HEK293 (cell line): ENCODE results near the gene DDX41.

Experiments
- CTCF ChIA-PET: fragments of 350-600 bp; formaldehyde crosslinking; extraction: SDS; loops from one replicate; lab custom pipeline; 2021; ENCODE audit warnings: antibody characterized with exemption; lab: Yijun Ruan, JAX
- POLR2A ChIA-PET: fragments of 300-600 bp; formaldehyde crosslinking; extraction: SDS; loops from one replicate; lab custom pipeline; 2020; ENCODE audit warnings: antibody characterized with exemption, inconsistent platforms; lab: Yijun Ruan, JAX
- H3K27ac ChIP-seq: fragments of 200-500 bp; sonication (Bioruptor generic); 2 replicates; pipeline ENCODE4 v1.5.1; 2014; ENCODE audit warnings: low read depth, low read length, control low read depth, inconsistent platforms; ENCODE audit errors: extremely low read depth
- H3K36me3 ChIP-seq, 2 experiments: fragments of 200-500 bp in 1 of 2; sonication (Bioruptor generic) in 1 of 2; 1 replicate in 1 of 2; 2 replicates in 1 of 2; pipeline ENCODE4 v1.5.1; 2014 to 2017; ENCODE audit warnings: inconsistent platforms in 2 of 2, low read length in 2 of 2; ENCODE audit not compliant: control insufficient read depth in 2 of 2, insufficient read depth in 1 of 2
- H3K4me1 ChIP-seq: fragments of 200-500 bp; sonication (Bioruptor generic); 2 replicates; pipeline ENCODE4 v1.5.1; 2014; ENCODE audit warnings: mild to moderate bottlenecking, low read length, inconsistent platforms; ENCODE audit not compliant: control insufficient read depth, insufficient read depth
- H3K4me3 ChIP-seq: 2 replicates; pipeline ENCODE4 v1.5.1; 2011; ENCODE audit warnings: low read depth, mild to moderate bottlenecking, control low read depth, low read length, moderate library complexity
- H3K9me3 ChIP-seq: fragments of 200-500 bp; sonication (Bioruptor generic); 2 replicates; pipeline ENCODE4 v1.5.1; 2014; ENCODE audit warnings: low read depth, low read length, inconsistent platforms; ENCODE audit not compliant: control insufficient read depth, insufficient read depth
- KLF7 ChIP-seq: fragments of 450-650 bp; formaldehyde crosslinking; IDR thresholded peaks from 2 replicates; pipeline ENCODE4 v1.5.1; 2016; ENCODE audit warnings: missing biosample characterization, missing genetic modification characterization, borderline replicate concordance
- SALL2 ChIP-seq: fragments of 450-650 bp; formaldehyde crosslinking; IDR thresholded peaks from 2 replicates; pipeline ENCODE4 v1.5.0; 2017; ENCODE audit warnings: missing biosample characterization, mild to moderate bottlenecking, missing genetic modification characterization, borderline replicate concordance
- SCRT2 ChIP-seq: fragments of 450-650 bp; formaldehyde crosslinking; IDR thresholded peaks from 2 replicates; pipeline ENCODE4 v1.5.1; 2016; ENCODE audit warnings: missing biosample characterization, missing genetic modification characterization
- ZBTB1 ChIP-seq: fragments of 450-650 bp; formaldehyde crosslinking; IDR thresholded peaks from 2 replicates; pipeline ENCODE4 v1.5.1; 2016; ENCODE audit warnings: missing biosample characterization, missing genetic modification characterization
- ZBTB20 ChIP-seq: fragments of 450-650 bp; formaldehyde crosslinking; IDR thresholded peaks from 2 replicates; pipeline ENCODE4 v1.5.1; 2016; ENCODE audit warnings: missing biosample characterization, missing genetic modification characterization
- ZBTB48 ChIP-seq: fragments of 450-650 bp; formaldehyde crosslinking; IDR thresholded peaks from 2 replicates; pipeline ENCODE4 v1.5.1; 2016; ENCODE audit warnings: missing biosample characterization, missing genetic modification characterization
- ZNF138 ChIP-seq: fragments of 450-650 bp; formaldehyde crosslinking; IDR thresholded peaks from 2 replicates; pipeline ENCODE4 v1.5.1; 2016; ENCODE audit warnings: missing biosample characterization, missing genetic modification characterization, borderline replicate concordance
- ZNF24 ChIP-seq: fragments of 450-650 bp; formaldehyde crosslinking; IDR thresholded peaks from 2 replicates; pipeline ENCODE4 v1.5.1; 2016; ENCODE audit warnings: missing biosample characterization, missing genetic modification characterization
- ZNF324 ChIP-seq: fragments of 450-650 bp; formaldehyde crosslinking; IDR thresholded peaks from 2 replicates; pipeline ENCODE4 v1.5.1; 2016; ENCODE audit warnings: missing biosample characterization, missing genetic modification characterization
- ZNF354C ChIP-seq: fragments of 450-650 bp; formaldehyde crosslinking; IDR thresholded peaks from 2 replicates; pipeline ENCODE4 v1.5.1; 2016; ENCODE audit warnings: missing biosample characterization, missing genetic modification characterization, low read depth, borderline replicate concordance
- ZNF362 ChIP-seq: fragments of 450-650 bp; formaldehyde crosslinking; IDR thresholded peaks from 2 replicates; pipeline ENCODE4 v1.5.1; 2016; ENCODE audit warnings: missing biosample characterization, missing genetic modification characterization
- ZNF48 ChIP-seq: fragments of 450-650 bp; formaldehyde crosslinking; IDR thresholded peaks from 2 replicates; pipeline ENCODE4 v1.5.1; 2016; ENCODE audit warnings: missing biosample characterization, missing genetic modification characterization
- ZNF488 ChIP-seq: fragments of 450-650 bp; formaldehyde crosslinking; IDR thresholded peaks from 2 replicates; pipeline ENCODE4 v1.5.1; 2016; ENCODE audit warnings: missing biosample characterization, missing genetic modification characterization
- ZNF555 ChIP-seq: fragments of 450-650 bp; formaldehyde crosslinking; conservative IDR thresholded peaks from 2 replicates; pipeline ENCODE4 v1.5.1; 2017; ENCODE audit warnings: missing biosample characterization, mild to moderate bottlenecking, missing genetic modification characterization, inconsistent platforms
- ZNF623 ChIP-seq: fragments of 450-650 bp; formaldehyde crosslinking; IDR thresholded peaks from 2 replicates; pipeline ENCODE4 v1.5.1; 2016; ENCODE audit warnings: missing biosample characterization, missing genetic modification characterization
- ZNF645 ChIP-seq: fragments of 450-650 bp; formaldehyde crosslinking; IDR thresholded peaks from 2 replicates; pipeline ENCODE4; 2016; ENCODE audit warnings: missing biosample characterization, missing genetic modification characterization
- ZNF677 ChIP-seq: fragments of 450-650 bp; IDR thresholded peaks from 2 replicates; pipeline ENCODE4 v1.5.0; 2018; ENCODE audit warnings: missing biosample characterization, mild to moderate bottlenecking, missing genetic modification characterization, moderate library complexity
- ZNF776 ChIP-seq: fragments of 450-650 bp; formaldehyde crosslinking; IDR thresholded peaks from 2 replicates; pipeline ENCODE4 v1.5.0; 2017; ENCODE audit warnings: missing biosample characterization, missing genetic modification characterization, borderline replicate concordance
- TF ChIP-seq, protein P1 (sequence below): fragments of 450-650 bp; formaldehyde crosslinking; IDR thresholded peaks from 2 replicates; pipeline ENCODE4 v1.5.1; 2017; ENCODE audit warnings: missing biosample characterization, missing genetic modification characterization
- TF ChIP-seq, protein P2 (sequence below): fragments of 450-650 bp; formaldehyde crosslinking; IDR thresholded peaks from 2 replicates; pipeline ENCODE4 v1.5.1; 2016; ENCODE audit warnings: missing biosample characterization, missing genetic modification characterization
- TF ChIP-seq, protein P3 (sequence below): IDR thresholded peaks from 2 replicates; pipeline ENCODE4 v1.6.1; 2011; ENCODE audit warnings: mild to moderate bottlenecking, low read depth, low read length, borderline replicate concordance

Gene DDX41

DNA sequence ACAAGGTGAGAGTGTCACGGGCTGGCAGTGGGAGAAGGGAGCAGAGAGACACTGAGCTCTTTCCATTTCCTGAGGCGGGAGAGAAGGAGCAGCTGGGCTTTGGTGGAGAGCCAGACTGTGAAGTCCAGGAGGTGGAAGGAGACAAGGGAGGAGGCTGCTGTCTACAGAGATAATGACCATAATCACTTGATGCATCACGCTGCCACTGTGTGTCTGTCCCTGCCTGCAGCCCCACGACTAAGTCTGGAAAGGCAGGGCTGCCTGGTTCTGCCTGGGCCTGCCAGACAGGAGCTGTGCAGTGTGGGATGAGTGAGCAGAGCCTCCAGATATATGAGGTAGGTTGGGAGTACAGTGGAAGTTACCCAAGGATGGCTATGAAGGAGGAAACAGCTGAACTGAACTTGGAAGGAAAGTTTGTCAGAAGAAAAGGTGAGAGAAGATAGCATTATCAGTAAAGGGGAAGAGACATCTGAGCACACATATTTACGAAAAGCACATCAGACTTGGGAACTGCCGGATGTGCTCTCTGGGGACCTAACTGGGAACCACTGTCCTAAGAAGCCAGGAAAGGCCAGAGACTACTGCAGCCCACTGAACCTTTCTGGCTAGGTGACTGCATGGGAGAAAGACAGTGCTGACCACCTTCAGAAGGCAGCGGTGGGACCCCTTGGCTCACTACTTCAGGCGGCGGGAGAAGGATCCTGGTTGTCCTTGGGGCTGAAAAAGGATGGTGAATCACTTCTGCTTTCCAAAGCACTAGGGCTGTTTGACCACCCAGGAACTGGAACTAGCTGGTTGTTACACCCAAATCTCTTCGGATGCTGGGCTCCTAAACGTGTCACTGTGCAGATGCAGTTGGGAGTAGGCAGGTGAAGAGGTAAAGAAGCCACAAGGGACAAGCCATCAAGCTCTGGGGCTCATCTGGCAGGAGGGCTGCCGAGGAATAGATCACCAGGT is 12.8 kb upstream of the DDX41 start:
- Histone ChIP-seq H3K9me3 (no peaks in the 10 kb centered on the region), H3K4me1 (no peaks in the 10 kb centered on the region), H3K27ac (no peak overlapping the region), H3K36me3 (peaks cover 13 to 94% of the 10 kb centered on the region in 2 experiments; a peak in 2 of 3 replicates), H3K4me3 (no peak overlapping the region)
- POLR2A ChIA-PET = interaction anchor here (0.6 kb wide), 1 partner anchor 337 kb away, joined by 5 read pairs; no protein-coding TSS in a partner anchor
- CTCF ChIA-PET = interaction anchor here (0.6 kb wide), 2 partner anchors 22 to 467 kb away, joined by 3 read pairs; no protein-coding TSS in a partner anchor
- TF ChIP-seq ZNF677 (no peak), ZNF776 (no peak)
- TF ChIP-seq, protein P1, sequence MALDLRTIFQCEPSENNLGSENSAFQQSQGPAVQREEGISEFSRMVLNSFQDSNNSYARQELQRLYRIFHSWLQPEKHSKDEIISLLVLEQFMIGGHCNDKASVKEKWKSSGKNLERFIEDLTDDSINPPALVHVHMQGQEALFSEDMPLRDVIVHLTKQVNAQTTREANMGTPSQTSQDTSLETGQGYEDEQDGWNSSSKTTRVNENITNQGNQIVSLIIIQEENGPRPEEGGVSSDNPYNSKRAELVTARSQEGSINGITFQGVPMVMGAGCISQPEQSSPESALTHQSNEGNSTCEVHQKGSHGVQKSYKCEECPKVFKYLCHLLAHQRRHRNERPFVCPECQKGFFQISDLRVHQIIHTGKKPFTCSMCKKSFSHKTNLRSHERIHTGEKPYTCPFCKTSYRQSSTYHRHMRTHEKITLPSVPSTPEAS = no peak
- TF ChIP-seq, protein P2, sequence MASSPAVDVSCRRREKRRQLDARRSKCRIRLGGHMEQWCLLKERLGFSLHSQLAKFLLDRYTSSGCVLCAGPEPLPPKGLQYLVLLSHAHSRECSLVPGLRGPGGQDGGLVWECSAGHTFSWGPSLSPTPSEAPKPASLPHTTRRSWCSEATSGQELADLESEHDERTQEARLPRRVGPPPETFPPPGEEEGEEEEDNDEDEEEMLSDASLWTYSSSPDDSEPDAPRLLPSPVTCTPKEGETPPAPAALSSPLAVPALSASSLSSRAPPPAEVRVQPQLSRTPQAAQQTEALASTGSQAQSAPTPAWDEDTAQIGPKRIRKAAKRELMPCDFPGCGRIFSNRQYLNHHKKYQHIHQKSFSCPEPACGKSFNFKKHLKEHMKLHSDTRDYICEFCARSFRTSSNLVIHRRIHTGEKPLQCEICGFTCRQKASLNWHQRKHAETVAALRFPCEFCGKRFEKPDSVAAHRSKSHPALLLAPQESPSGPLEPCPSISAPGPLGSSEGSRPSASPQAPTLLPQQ (tag by site-specific recombination) = no peak

DNA sequence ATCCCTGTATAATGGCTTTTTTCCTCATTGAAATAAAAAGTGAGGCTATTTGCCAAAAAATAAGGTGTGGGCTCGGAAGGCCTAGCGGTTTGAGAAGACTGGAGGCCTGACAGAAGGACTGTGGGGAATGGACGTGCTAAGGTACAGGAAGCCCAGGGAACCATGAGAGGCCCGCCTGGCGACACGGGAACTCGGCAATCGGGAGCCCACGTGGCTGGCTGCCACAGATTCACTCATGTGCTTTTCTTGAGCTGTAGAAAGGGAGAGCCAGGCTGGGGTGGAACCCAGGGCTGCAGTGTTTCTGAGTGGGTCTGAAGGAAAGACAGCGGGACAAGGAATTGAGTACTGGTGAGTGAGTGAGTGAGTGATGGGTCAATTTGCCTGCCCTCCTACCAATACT is 11.9 kb upstream of the DDX41 start:
- TF ChIP-seq ZNF354C (no peak), ZBTB48 (tag by site-specific recombination) (no peak), ZNF362 (tag by site-specific recombination) (no peak), SCRT2 (tag by site-specific recombination) (no peak), KLF7 (tag by site-specific recombination) (no peak), ZNF645 (no peak), ZNF623 (tag by site-specific recombination) (no peak), ZNF488 (no peak), ZNF24 (tag by site-specific recombination) (no peak), ZBTB1 (no peak), ZBTB20 (tag by site-specific recombination) (no peak), ZNF555 (tag by site-specific recombination) (no peak), ZNF324 (tag by site-specific recombination) (no peak), ZNF48 (tag by site-specific recombination) (no peak), ZNF138 (tag by site-specific recombination) (no peak), SALL2 (tag by site-specific recombination) (no peak)
- TF ChIP-seq, protein P3, sequence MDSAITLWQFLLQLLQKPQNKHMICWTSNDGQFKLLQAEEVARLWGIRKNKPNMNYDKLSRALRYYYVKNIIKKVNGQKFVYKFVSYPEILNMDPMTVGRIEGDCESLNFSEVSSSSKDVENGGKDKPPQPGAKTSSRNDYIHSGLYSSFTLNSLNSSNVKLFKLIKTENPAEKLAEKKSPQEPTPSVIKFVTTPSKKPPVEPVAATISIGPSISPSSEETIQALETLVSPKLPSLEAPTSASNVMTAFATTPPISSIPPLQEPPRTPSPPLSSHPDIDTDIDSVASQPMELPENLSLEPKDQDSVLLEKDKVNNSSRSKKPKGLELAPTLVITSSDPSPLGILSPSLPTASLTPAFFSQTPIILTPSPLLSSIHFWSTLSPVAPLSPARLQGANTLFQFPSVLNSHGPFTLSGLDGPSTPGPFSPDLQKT = no peak
- TF ChIP-seq, protein P2 (tag by site-specific recombination) = no peak
- H3K4me1 ChIP-seq = no peaks in the 10 kb centered on the region
- CTCF ChIA-PET = interaction anchor here (0.6 kb wide), 1 partner anchor 21 kb away, joined by 3 read pairs; no protein-coding TSS in a partner anchor
- H3K9me3 ChIP-seq = no peaks in the 10 kb centered on the region
- no peak overlapping the region for H3K27ac ChIP-seq
- H3K36me3 ChIP-seq = peaks cover 10 to 97% of the 10 kb centered on the region in 2 experiments; a peak in 2 of 3 replicates
- POLR2A ChIA-PET = no interaction called here
- H3K4me3 ChIP-seq = no peak overlapping the region
